HG03354 (cell line): Measurements from ENCODE around the gene CLK4.

Source experiments
- ATAC-seq: cut with Tn5 transposase; IDR thresholded peaks from one replicate; pipeline ENCODE4 v1.9.1; 2021; ENCODE audit warnings: mild to moderate bottlenecking; ENCODE audit not compliant: unreplicated experiment, poor library complexity, severe bottlenecking

Gene CLK4

GRCh38 chr5:178640331-178641045 lies 13.6 kb upstream of the CLK4 start:
- no peak for ATAC-seq

GRCh38 chr5:178637356-178638074 lies 10.7 kb upstream of the CLK4 start:
- ATAC-seq = no peak

GRCh38 chr5:178632285-178632684 lies 5.4 kb upstream of the CLK4 start:
- no peak for ATAC-seq

- ATAC-seq = no peak
These were observed 4.1 kb upstream of the CLK4 start for GRCh38 chr5:178630951-178631350.

- ATAC-seq = no peak
These were observed 3.7 kb upstream of the CLK4 start for GRCh38 chr5:178630475-178630930.

GRCh38 chr5:178627259-178627598 lies 379 bp upstream of the CLK4 start:
- ATAC-seq = peak; percentile 31

- peak; percentile 29 for ATAC-seq
These were observed 969 bp downstream of the CLK4 start for GRCh38 chr5:178625679-178626483.

GRCh38 chr5:178624631-178625546 lies 2.0 kb downstream of the CLK4 start:
- ATAC-seq = no peak

- no peak for ATAC-seq
These were observed 4.1 kb downstream of the CLK4 start for GRCh38 chr5:178622679-178623247.

- no peak for ATAC-seq
These were observed 7.5 kb downstream of the CLK4 start for GRCh38 chr5:178619390-178619789.

- no peak for ATAC-seq
These were observed 14.6 kb downstream of the CLK4 start for GRCh38 chr5:178612299-178612698.

- no peak for ATAC-seq
These were observed 20.6 kb downstream of the CLK4 start for GRCh38 chr5:178606269-178606668.

- no peak for ATAC-seq
These were observed 21.1 kb downstream of the CLK4 start for GRCh38 chr5:178605788-178606187.

- ATAC-seq = no peak
These were observed 24.1 kb downstream of the CLK4 start for GRCh38 chr5:178602752-178603151.

- no peak for ATAC-seq
These were observed 31.1 kb downstream of the CLK4 start for GRCh38 chr5:178595750-178596149.

GRCh38 chr5:178595150-178595549 lies 31.7 kb downstream of the CLK4 start:
- no peak for ATAC-seq

GRCh38 chr5:178590924-178591423 lies 35.9 kb downstream of the CLK4 start:
- no peak for ATAC-seq

GRCh38 chr5:178590141-178590923 lies 36.5 kb downstream of the CLK4 start, which contains the start of gene COL23A1:
TSS of gene COL23A1 (minus strand) at chr5:178590393.
- peak; percentile 42 for ATAC-seq
